Mononuclear cell (primary cell): Measurements from ENCODE around the gene SRSF5. TPM values are rescaled to one million over a fixed set of nuclear protein-coding genes. Genes with fewer than 3 reads are reported as not detected.

ENCODE experiments used
- H3K27me3 ChIP-seq: 2 replicates; pipeline ENCODE4 v1.6.0; 2011; ENCODE audit warnings: low read length, control low read depth; ENCODE audit not compliant: insufficient read depth
- H3K4me1 ChIP-seq: 2 replicates; pipeline ENCODE4 v1.5.1; 2011; ENCODE audit warnings: mild to moderate bottlenecking, low read length, control low read depth; ENCODE audit not compliant: insufficient read depth
- H3K4me3 ChIP-seq: 2 replicates; pipeline ENCODE4 v1.5.1; 2011; ENCODE audit warnings: mild to moderate bottlenecking, low read length, moderate library complexity
- H3K9me3 ChIP-seq: 2 replicates; pipeline ENCODE4 v1.5.1; 2011; ENCODE audit warnings: low read depth, mild to moderate bottlenecking, control low read depth, low read length
- total RNA-seq: library from RNA; depleted of rRNA; stranded (reverse); fragments of >200 nt; gene quantifications from one replicate; pipeline ENCODE4 v1.2.3, GENCODE V29; 2012

SRSF5 gene
- total RNA-seq, 1 donor, result 920 TPM

GRCh38 chr14:69780952-69781351 is 14.0 kb downstream of the SRSF5 start:
- Histone ChIP-seq H3K4me3 (no peak overlapping the region), H3K4me1 (no peaks in the 10 kb centered on the region), H3K9me3 (no peaks in the 10 kb centered on the region), H3K27me3 (no peaks in the 10 kb centered on the region)

- no peaks in the 10 kb centered on the region for H3K4me1 ChIP-seq
- H3K27me3 ChIP-seq, result no peaks in the 10 kb centered on the region
- no peaks in the 10 kb centered on the region for H3K9me3 ChIP-seq
- H3K4me3 ChIP-seq, result no peak overlapping the region
Observed at GRCh38 chr14:69784942-69785341, 18.0 kb downstream of the SRSF5 start.

GRCh38 chr14:69786603-69787002 is 19.7 kb downstream of the SRSF5 start:
- no peak overlapping the region for H3K4me3 ChIP-seq
- no peaks in the 10 kb centered on the region for H3K27me3 ChIP-seq
- no peaks in the 10 kb centered on the region for H3K4me1 ChIP-seq
- no peaks in the 10 kb centered on the region for H3K9me3 ChIP-seq

GRCh38 chr14:69789118-69789640 is 22.2 kb downstream of the SRSF5 start:
- Histone ChIP-seq H3K27me3 (no peaks in the 10 kb centered on the region), H3K4me1 (no peaks in the 10 kb centered on the region), H3K9me3 (no peaks in the 10 kb centered on the region), H3K4me3 (no peak overlapping the region)

- Histone ChIP-seq H3K27me3 (no peaks in the 10 kb centered on the region), H3K4me3 (no peak overlapping the region), H3K4me1 (no peaks in the 10 kb centered on the region), H3K9me3 (no peaks in the 10 kb centered on the region)
Observed at GRCh38 chr14:69792887-69793421, 26.0 kb downstream of the SRSF5 start.

GRCh38 chr14:69794791-69795190 is 27.8 kb downstream of the SRSF5 start:
- no peaks in the 10 kb centered on the region for H3K9me3 ChIP-seq
- H3K4me3 ChIP-seq, result no peak overlapping the region
- no peaks in the 10 kb centered on the region for H3K27me3 ChIP-seq
- no peaks in the 10 kb centered on the region for H3K4me1 ChIP-seq

- Histone ChIP-seq H3K4me1 (no peaks in the 10 kb centered on the region), H3K4me3 (no peak overlapping the region), H3K9me3 (no peaks in the 10 kb centered on the region), H3K27me3 (no peaks in the 10 kb centered on the region)
Observed at GRCh38 chr14:69795691-69796090, 28.7 kb downstream of the SRSF5 start.

- Histone ChIP-seq H3K27me3 (no peaks in the 10 kb centered on the region), H3K4me3 (no peak within 1 kb of the TSS), H3K4me1 (no peaks in the 10 kb centered on the region), H3K9me3 (no peaks in the 10 kb centered on the region)
Observed at GRCh38 chr14:69796797-69797500, 30.0 kb downstream of the SRSF5 start, which contains the start of gene SLC10A1. SLC10A1 (minus strand) TSS chr14:69797241; CDS start chr14:69797155, 86 bp downstream.

GRCh38 chr14:69797573-69798338 is 30.8 kb downstream of the SRSF5 start:
- no peaks in the 10 kb centered on the region for H3K9me3 ChIP-seq
- no peaks in the 10 kb centered on the region for H3K27me3 ChIP-seq
- no peak overlapping the region for H3K4me3 ChIP-seq
- H3K4me1 ChIP-seq, result no peaks in the 10 kb centered on the region

- H3K27me3 ChIP-seq, result no peaks in the 10 kb centered on the region
- H3K9me3 ChIP-seq, result no peaks in the 10 kb centered on the region
- H3K4me1 ChIP-seq, result no peaks in the 10 kb centered on the region
Observed at GRCh38 chr14:69798339-69798735, 31.4 kb downstream of the SRSF5 start.

GRCh38 chr14:69803753-69804152 is 36.8 kb downstream of the SRSF5 start:
- H3K9me3 ChIP-seq, result no peaks in the 10 kb centered on the region
- no peaks in the 10 kb centered on the region for H3K27me3 ChIP-seq

More at GRCh38 chr14:69798339-69798735, 31.4 kb downstream of the SRSF5 start:
- H3K4me3 ChIP-seq, result no peak overlapping the region

GRCh38 chr14:69804902-69805301 is 38.0 kb downstream of the SRSF5 start:
- Histone ChIP-seq H3K4me1 (no peaks in the 10 kb centered on the region), H3K4me3 (no peak overlapping the region), H3K27me3 (no peaks in the 10 kb centered on the region), H3K9me3 (no peaks in the 10 kb centered on the region)

More at GRCh38 chr14:69803753-69804152, 36.8 kb downstream of the SRSF5 start:
- no peaks in the 10 kb centered on the region for H3K4me1 ChIP-seq
- no peak overlapping the region for H3K4me3 ChIP-seq

GRCh38 chr14:69807192-69807591 is 40.2 kb downstream of the SRSF5 start:
- H3K9me3 ChIP-seq, result no peaks in the 10 kb centered on the region
- H3K4me1 ChIP-seq, result no peaks in the 10 kb centered on the region
- no peaks in the 10 kb centered on the region for H3K27me3 ChIP-seq
- no peak overlapping the region for H3K4me3 ChIP-seq

- Histone ChIP-seq H3K27me3 (no peaks in the 10 kb centered on the region), H3K9me3 (no peaks in the 10 kb centered on the region), H3K4me1 (no peaks in the 10 kb centered on the region), H3K4me3 (no peak overlapping the region)
Observed at GRCh38 chr14:69808919-69809808, 42.2 kb downstream of the SRSF5 start.
